Measurements from ENCODE around the gene BPIFB2.

- TF ChIP-seq CTCF (IDR thresholded peaks at IDR 0.05; ENCODE audit: poor library complexity, severe bottlenecking) = no peak
- no peak for TF ChIP-seq EP300 (conservative IDR thresholded peaks at IDR 0.05; ENCODE audit: poor library complexity, severe bottlenecking)
- TF ChIP-seq POLR2AphosphoS5 (IDR thresholded peaks at IDR 0.05) = no peak
- no peak for TF ChIP-seq TAF1 (IDR thresholded peaks at IDR 0.05; ENCODE audit: low read depth)
- TF ChIP-seq SMC3 (conservative IDR thresholded peaks at IDR 0.05; ENCODE audit: poor library complexity) = no peak
- no peak for TF ChIP-seq REST (IDR thresholded peaks at IDR 0.05; ENCODE audit: borderline replicate concordance)
- TF ChIP-seq EZH2 (IDR thresholded peaks at IDR 0.05; ENCODE audit: borderline replicate concordance, insufficient read depth, low read length, poor library complexity, severe bottlenecking) = no peak
- TF ChIP-seq RAD21 (conservative IDR thresholded peaks at IDR 0.05) = no peak
Measured at GRCh38 chr20:32959351-32960221, 47.9 kb upstream of the BPIFB2 start.

Measured in neural cell (in vitro differentiated cells).